ENCODE results near the gene PAFAH1B1. TPM values are rescaled to one million over a fixed set of nuclear protein-coding genes. Genes with fewer than 3 reads are reported as not detected.
A peak's percentile ranks its signal among the peaks of the same experiment; 100 is the strongest.

The PAFAH1B1 gene
- total RNA-seq, 1 donor: 44.7 TPM

DNA sequence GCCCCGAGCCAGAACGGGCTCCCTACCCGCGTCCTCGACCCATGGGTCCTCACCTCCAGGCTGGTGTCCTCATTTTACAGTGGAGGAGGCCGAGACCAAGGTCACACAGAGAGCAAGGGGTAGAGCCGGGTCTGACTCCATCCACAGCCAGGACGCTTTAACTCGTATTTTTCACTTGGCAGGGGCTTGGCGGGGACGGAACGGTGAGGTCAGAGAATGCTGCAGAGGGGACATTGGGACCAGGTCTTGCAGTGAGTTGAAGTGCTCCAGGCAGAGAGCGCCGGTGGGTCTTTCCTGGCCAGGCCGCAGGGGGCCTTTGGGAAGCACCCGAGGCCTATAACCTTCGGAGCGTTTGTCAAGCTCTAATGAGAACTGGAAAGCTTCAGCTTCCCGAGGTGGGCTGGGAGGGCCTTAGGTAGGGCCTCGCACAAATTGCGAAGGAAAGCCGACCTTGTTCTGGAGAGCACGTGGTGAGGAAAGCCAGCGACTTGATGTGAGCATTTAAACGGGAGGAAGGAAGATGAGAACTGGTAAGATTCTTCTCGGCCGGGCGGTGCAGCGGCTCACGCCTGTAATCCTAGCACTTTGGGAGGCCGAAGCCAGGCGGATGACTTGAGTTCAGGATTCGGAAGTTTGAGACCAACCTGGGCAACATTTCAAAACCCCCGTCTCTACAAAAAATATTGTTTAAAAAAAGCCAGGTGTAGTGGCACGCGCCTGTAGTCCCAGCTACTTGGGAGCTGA lies 119.0 kb downstream of the PAFAH1B1 start:
- no peak for DNase-seq (ENCODE audit: low read depth in 2 of 3, low spot score in 2 of 3)

DNA sequence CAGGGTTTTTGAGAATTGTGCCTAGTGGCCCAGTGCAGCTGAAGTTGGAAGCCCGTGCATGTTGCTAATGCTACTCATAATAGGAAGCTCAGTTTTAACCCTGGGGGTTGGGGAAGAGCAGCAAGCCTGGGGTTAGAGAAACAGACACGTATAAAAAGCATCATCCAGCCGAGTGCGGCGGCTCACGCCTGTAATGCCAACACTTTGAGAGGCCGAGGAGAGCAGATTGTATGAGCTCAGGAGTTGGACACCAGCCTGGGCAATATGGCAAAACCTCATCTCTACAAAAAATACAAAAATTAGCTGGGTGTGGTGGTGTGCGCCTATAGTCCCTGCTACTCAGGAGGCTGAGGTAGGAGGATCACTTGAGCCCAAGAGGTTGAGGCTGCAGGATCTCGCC lies 120.4 kb downstream of the PAFAH1B1 start:
- DNase-seq (ENCODE audit: low read depth in 2 of 3, low spot score in 2 of 3): no peak

DNA sequence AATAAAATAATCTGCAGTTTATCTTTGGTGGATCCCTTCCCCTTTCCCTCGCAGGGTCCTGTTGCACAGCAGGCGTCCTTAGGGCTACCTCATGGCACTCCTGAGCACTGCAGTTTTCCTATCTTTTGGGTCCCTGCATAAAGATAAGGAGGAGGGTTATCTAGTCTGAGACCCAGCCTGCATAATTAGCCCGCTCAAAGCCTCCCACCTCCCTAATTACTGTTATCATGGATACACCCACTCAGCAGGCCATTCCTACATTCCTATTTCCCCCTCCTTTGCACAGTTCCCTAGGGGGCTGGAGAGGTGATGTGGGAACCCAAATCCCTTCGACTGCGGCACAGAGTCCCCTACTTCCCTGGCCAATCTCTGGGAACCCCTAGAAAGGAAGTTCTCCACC lies 123.2 kb downstream of the PAFAH1B1 start:
- DNase-seq (ENCODE audit: low read depth in 2 of 3, low spot score in 2 of 3): no peak

DNA sequence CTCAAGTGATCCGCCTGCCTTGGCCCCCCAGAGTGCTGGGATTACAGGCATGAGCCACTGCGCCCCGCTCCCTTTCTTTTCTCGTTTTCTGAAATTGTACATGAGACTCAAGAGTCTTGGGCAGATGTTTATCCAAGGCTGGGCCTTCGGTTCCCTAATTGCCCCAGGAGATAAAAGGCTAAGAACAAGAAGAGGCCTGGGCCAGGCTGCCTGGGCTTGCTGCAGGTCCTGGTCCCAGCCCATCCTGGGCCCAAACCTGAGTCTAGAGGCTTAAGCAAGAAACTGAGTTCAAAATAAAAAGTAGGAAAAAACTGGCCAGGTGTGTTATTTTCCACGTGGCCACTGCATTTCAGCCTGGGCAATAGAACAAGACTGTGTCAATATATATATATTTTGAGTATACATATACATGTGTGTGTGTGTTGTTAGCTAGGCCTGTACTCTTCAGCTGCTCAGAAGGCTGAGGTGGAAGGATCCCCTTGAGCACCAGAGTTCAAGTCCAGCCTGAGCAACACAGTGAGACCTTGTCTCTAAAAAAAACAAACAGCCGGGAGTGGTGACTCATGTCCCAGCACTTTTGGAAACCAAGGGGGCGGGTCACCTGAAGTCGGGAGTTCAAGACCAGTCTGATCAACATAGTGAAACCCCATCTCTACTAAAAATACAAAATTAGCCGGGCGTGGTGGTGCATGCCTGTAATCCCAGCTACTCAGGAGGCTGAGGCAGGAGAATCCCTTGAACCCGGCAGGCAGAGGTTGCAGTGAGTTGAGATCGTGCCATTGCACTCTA lies 124.9 kb downstream of the PAFAH1B1 start:
- DNase-seq (ENCODE audit: low read depth in 2 of 3, low spot score in 2 of 3): no peak

DNA sequence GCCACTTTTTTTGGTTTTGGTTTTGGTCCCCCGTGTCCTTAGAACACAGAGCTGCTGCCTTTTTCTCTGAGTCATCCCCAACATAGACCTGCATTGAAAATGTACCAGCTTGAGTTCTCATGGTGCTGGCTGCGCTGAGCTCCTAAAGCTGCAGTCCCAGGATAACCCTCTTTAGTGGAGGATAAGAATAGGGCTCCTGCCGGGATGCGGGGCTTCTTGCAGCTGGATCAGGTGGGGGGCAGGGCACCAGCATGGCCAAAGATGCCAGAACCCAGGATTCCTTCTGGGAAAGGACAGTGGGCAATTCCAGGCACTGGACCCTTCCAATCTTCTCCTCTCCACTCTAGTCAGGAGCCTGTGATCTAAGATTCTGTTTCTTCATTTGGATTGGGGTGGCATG lies 126.4 kb downstream of the PAFAH1B1 start:
- DNase-seq (ENCODE audit: low read depth in 2 of 3, low spot score in 2 of 3): no peak

DNA sequence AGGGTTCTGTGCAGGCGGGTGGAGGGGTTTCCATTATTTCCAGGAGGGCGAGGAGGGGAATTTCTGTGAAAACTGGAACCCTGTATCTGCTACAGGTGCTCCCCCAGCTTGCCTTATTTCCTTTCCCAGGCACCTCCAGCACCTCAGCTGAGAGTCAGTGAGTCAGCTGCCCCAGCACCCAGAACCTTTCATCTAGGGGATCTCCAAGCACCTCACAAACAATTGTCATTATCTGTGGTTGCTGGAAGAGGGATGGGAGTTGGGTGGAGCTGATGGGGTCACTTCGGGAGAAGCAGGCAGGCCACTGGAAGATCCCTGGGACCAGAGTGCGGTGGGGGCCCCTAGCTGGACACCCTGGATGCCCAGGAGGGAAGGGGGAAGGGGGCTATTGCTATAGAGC lies 128.1 kb downstream of the PAFAH1B1 start:
- no peak for DNase-seq (ENCODE audit: low read depth in 2 of 3, low spot score in 2 of 3)

DNA sequence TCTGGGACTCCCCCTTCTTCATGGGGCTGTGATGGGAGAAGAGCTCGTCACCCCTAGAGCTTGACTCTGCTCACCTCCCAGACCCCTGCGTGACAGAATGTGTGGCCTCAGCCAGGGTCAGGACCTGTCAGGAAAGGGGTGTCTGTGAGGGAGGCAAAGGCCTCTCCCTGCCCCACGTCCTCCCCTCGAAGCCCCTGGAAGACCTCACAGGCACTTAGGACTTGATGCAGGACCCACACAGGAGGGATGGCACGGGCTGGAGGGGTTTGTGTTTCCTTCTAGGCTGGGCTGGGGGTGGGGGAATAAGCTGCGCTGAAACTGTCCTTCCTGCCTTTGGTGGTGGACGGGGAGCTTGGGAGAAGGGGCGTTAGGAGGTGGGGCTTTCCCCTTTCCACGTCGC lies 129.2 kb downstream of the PAFAH1B1 start:
- no peak for DNase-seq (ENCODE audit: low read depth in 2 of 3, low spot score in 2 of 3)

DNA sequence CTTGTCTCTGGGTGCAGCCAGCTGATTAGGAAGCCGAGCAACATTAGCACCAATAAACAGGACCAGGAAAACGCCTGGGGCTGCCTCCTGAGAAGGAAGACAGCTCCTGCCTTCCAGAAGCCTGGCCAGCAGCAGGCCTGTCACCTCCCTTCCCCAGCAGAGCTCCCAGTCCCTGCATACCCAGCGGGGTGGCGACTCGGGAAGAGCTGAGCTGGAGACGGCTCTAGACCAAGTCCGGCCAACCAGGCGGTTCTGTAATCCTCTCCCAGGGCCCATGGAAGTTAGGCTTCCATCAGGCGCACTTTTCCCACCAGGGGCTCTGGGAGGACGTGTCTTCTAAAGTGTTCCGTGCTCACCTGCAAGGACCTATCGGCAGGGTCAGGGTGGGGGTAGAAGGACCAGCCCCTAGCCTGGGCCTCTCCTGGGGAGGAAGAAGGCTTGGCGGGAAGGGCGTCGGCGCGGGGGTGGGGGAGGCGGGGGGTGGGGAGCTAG lies 130.1 kb downstream of the PAFAH1B1 start:
- no peak for DNase-seq (ENCODE audit: low read depth in 2 of 3, low spot score in 2 of 3)

DNA sequence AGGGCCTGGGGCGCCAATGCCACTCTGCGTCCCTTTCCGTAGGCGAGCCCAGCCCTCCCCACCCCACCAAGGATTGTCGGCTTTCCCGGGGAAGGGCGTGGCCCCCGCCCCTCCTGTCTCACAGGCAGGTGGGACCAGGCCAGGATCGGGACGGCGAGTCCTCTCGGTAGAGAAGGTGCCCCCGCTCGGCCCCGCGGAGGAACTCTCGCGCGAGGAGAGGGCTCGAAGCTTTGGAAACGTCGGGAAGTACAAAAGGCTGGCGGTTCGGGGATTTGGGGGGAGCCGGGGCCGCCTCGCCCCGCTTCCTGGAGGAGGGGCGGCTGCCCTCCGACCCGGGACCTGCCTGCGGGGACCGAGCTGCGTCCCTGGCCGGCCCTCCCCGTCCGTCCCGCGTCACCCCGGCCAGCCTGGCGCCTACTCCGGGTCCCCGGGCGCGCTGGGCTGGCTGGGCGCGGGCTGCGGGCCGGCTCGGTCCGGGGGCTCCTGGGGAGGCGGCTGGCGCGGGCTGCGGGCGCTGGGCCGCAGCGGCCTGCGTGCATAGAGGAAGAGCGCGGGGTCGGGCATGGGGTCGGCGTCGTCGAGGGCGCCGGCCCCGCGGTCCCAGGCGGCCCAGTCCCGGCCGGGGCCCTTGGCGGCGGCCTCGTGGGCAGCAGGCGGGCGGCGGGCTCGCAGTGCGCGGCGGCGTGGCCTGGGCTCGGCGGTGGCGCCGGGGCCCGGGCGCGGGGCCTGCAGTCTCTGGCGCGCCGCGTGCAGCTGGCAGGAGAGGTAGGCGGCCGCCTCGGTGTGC lies 130.7 kb downstream of the PAFAH1B1 start:
- DNase-seq (ENCODE audit: low read depth in 2 of 3, low spot score in 2 of 3): peak in 2 of 3 donors; percentile 24 to 35

DNA sequence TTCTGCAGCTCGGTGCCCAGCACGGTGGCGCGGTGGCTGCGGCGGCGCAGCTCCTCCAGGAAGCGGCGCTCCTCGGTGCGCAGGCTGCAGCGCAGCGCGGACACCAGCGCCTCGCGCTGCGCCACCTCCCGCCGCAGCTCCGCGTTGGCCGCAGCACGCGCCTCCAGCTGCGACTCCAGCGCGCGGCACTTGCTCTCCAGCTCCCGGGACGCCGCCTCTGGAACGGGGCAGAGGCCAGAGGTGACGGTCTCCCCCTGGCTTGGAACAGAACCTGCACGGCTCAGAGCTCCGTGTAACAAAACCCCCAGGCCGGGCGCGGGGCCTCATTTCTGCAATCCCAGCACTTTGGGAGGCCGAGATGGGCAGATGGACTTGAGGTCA lies 131.3 kb downstream of the PAFAH1B1 start:
- peak in 2 of 3 donors; percentile 35 to 40 for DNase-seq (ENCODE audit: low read depth in 2 of 3, low spot score in 2 of 3)

DNA sequence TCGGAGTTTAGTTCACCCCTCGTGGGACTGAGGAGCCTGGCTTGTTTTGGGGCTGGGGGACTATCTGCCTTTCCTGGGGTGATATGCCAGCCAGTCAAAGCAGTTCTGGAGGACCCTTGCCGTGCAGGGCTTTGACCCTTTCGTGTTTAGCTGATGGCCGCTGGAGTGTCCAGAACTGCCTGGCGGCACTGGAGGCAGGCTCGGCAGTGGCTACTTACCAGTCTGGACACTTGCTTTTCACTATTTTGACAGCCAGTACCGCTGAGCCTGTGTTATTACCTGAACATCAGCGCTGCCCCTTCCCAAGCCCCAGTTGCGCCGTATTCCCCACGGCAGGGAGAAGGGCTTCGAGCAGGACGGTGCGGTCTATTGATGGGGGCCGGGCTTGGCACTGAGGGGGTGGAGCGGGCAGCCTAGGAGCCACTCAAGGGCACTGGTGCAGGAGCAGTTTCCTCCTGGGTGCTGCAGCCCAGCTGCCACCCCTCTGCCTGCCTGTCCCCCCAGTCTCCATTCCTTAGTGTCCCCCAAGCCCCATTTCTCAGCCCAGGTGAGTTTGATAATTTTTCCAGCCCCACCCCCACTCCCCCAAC lies 137.4 kb downstream of the PAFAH1B1 start:
- DNase-seq (ENCODE audit: low read depth in 2 of 3, low spot score in 2 of 3): no peak

DNA sequence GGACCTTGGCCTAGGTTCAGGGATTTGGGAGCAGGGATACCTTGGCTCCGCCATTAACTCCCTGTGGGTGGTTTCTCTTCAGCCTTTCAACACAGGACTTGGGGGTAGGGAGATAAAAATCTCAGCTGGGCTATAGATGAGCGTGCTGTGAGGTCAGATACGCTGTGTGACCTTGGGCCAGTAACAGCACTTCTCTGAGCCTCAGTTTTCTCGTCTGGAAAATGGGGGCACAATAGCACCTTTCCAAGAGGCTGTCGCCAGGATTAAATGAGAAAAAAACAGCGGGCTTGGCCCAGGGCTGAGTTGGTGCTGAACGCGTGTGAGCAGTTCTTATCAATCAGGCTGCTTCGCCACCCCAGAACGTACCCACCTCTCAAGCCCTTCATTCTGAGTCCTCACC lies 138.4 kb downstream of the PAFAH1B1 start:
- no peak for DNase-seq (ENCODE audit: low read depth in 2 of 3, low spot score in 2 of 3)

DNA sequence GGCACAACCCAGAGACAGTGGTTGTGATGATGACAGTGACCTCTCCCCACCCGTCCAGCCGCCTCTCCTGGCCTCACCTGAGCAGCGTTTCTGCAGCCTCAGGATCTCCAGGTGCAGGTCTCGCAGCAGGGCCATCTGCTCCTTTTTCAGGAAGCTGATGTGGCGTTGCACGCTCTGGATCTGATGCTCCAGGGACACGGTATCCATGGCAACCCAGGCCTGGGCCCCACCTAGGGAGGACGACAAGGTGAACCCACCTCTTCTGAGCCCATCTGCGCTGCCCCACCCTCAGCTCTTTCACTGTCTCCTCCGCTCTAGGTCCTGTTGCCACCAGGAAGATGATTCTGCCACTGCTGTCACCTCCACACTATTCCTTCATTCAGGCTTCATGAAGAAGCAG lies 141.5 kb downstream of the PAFAH1B1 start:
- no peak for DNase-seq (ENCODE audit: low read depth in 2 of 3, low spot score in 2 of 3)

Small RNA genes lying within 50 kb of the gene (small RNA-seq; reads per million reads assigned to genes)
- gene MIR6776 (not detected), gene RN7SL608P (not detected)

Other genes with a start within 250 kb of the PAFAH1B1 start
- 23.4 TPM for gene MNT, start 192.6 kb upstream of the PAFAH1B1 start, total RNA-seq
- 14.0 TPM for gene METTL16, start 81.8 kb upstream of the PAFAH1B1 start, total RNA-seq
- 74.9 TPM for gene CLUH, start 118.1 kb downstream of the PAFAH1B1 start, total RNA-seq
- 0.27 TPM for gene CCDC92B, start 156.0 kb downstream of the PAFAH1B1 start, total RNA-seq
- gene RAP1GAP2, start 202.8 kb downstream of the PAFAH1B1 start, total RNA-seq: 28.0 TPM